HepG2 (cell line): Measurements from ENCODE around the gene CMPK2. TPM values are rescaled to one million over a fixed set of nuclear protein-coding genes. Genes with fewer than 3 reads are reported as not detected.

Experiments used
- ATAC-seq: fragments of 200-7000 bp; cut with Tn5 transposase; 3 replicates; pipeline ENCODE4 v1.9.1; 2020; ENCODE audit warnings: mild to moderate bottlenecking, moderate library complexity
- BruUV-seq: library from RNA; stranded (reverse); fragments of 400-500 nt; replicated peaks from 2 replicates; lab custom pipeline; 2021; lab: Mats Ljungman, UMichigan
- CTCF ChIA-PET: fragments of 300-600 bp; formaldehyde crosslinking; extraction: SDS; loops from one replicate; lab custom pipeline; 2021; ENCODE audit warnings: low total read pairs, inconsistent platforms, low intra/inter-chr PET ratio; lab: Yijun Ruan, JAX
- POLR2A ChIA-PET: fragments of 350-600 bp; sonication (Branson Sonifier 250); formaldehyde crosslinking; loops from one replicate; lab custom pipeline; 2020; ENCODE audit warnings: antibody characterized with exemption, inconsistent platforms; lab: Yijun Ruan, JAX
- DNase-seq: peaks from one replicate; pipeline ENCODE4 v3.0.0-alpha.2; 2015; ENCODE audit warnings: low spot score
- FAIRE-seq: peaks from 3 replicates; lab custom pipeline; 2011; peaks lifted over from hg19 to GRCh38; lab: Jason Lieb, UNC
- H2AFZ ChIP-seq: one replicate; pipeline ENCODE4 v1.6.1; 2011; ENCODE audit warnings: low read length, inconsistent platforms
- H3K27ac ChIP-seq: fragments of 300-600 bp; 3 replicates; pipeline ENCODE4 v1.8.0; 2011; ENCODE audit warnings: mixed run types, mild to moderate bottlenecking, mixed read lengths, low read length, inconsistent platforms; ENCODE audit not compliant: insufficient read depth; ENCODE audit errors: extremely low read length
- H3K27me3 ChIP-seq, 2 experiments: fragments of 200-600 bp in 1 of 2; 2 replicates in 1 of 2; 3 replicates in 1 of 2; pipeline versions ENCODE4 v1.6.0 to v1.8.0; 2011; ENCODE audit warnings: low read length in 2 of 2, mild to moderate bottlenecking in 2 of 2, moderate library complexity in 2 of 2, inconsistent platforms in 1 of 2; ENCODE audit not compliant: insufficient read depth in 2 of 2, control insufficient read depth in 1 of 2
- H3K36me3 ChIP-seq, 2 experiments: fragments of 200-600 bp in 1 of 2; replicated peaks in 1 of 2; 2 replicates in 1 of 2; 3 replicates in 1 of 2; pipeline versions ENCODE4 v1.5.1 to v1.8.0; 2011; ENCODE audit warnings: low read length in 2 of 2, inconsistent platforms in 1 of 2; ENCODE audit not compliant: insufficient read depth in 2 of 2, control insufficient read depth in 1 of 2
- H3K4me1 ChIP-seq: 2 replicates; pipeline ENCODE4 v1.5.1; 2012; ENCODE audit warnings: low read length, inconsistent platforms; ENCODE audit not compliant: insufficient read depth
- H3K4me2 ChIP-seq: 2 replicates; pipeline ENCODE4 v1.6.0; 2011; ENCODE audit warnings: low read depth, low read length, inconsistent platforms
- H3K4me3 ChIP-seq, 3 experiments: fragments of 200-600 bp in 1 of 3; sonication (generic), shearing (Covaris generic) in 1 of 3; replicated peaks in 1 of 3; 2 replicates each; pipeline ENCODE4 v1.5.1; 2011 to 2016; ENCODE audit warnings: low read length in 3 of 3, inconsistent platforms in 2 of 3, low read depth in 2 of 3, mild to moderate bottlenecking in 2 of 3, control low read depth in 1 of 3, mixed read lengths in 1 of 3; ENCODE audit not compliant: insufficient read depth in 1 of 3
- H3K79me2 ChIP-seq: one replicate; pipeline ENCODE4 v1.6.1; 2011; ENCODE audit warnings: low read length, inconsistent platforms; ENCODE audit not compliant: insufficient read depth
- H3K9ac ChIP-seq: 2 replicates; pipeline ENCODE4 v1.6.0; 2011; ENCODE audit warnings: mild to moderate bottlenecking, low read depth, low read length, inconsistent platforms; ENCODE audit not compliant: insufficient read depth
- H3K9me3 ChIP-seq: 2 replicates; pipeline ENCODE4 v1.5.1; 2012; ENCODE audit warnings: mild to moderate bottlenecking, low read length
- H4K20me1 ChIP-seq: 2 replicates; pipeline ENCODE4 v1.6.0; 2011; ENCODE audit warnings: inconsistent platforms, mild to moderate bottlenecking, low read length, moderate library complexity; ENCODE audit not compliant: insufficient read depth
- ARNTL ChIP-seq: sonication (generic); formaldehyde crosslinking; IDR thresholded peaks from 2 replicates; pipeline ENCODE4 v1.4.0; 2020; ENCODE audit warnings: mild to moderate bottlenecking, missing genetic modification reagents
- PRDM15 ChIP-seq: sonication (generic); formaldehyde crosslinking; IDR thresholded peaks from 2 replicates; pipeline ENCODE4 v1.4.0; 2020; ENCODE audit warnings: missing genetic modification reagents
- ZFAT ChIP-seq: sonication (generic); formaldehyde crosslinking; conservative IDR thresholded peaks from 2 replicates; pipeline ENCODE4 v1.8.1; 2023; ENCODE audit warnings: missing genetic modification reagents, inconsistent platforms
- ZFP62 ChIP-seq: sonication (generic); formaldehyde crosslinking; IDR thresholded peaks from 2 replicates; pipeline ENCODE4 v1.4.0; 2020; ENCODE audit warnings: missing genetic modification reagents
- ZNF562 ChIP-seq: sonication (generic); formaldehyde crosslinking; IDR thresholded peaks from 2 replicates; pipeline ENCODE4 v1.8.0; 2022; ENCODE audit warnings: missing genetic modification reagents, borderline replicate concordance
- WGBS: methylation state at CpG from one replicate; pipeline ENCODE4 v1.1.6; 2017; ENCODE audit warnings: low lambda C conversion rate; 5-methylcytosine and 5-hydroxymethylcytosine counted together
- in situ Hi-C: cut with HindIII; loops from 2 replicates; pipeline ENCODE4 v1.10.0; 2017; ENCODE audit warnings: low pct_unique_long_range_greater_than_20kb; ENCODE audit not compliant: extremely low pct_ligation_motif_present
- intact Hi-C: fragments of 100-400 bp; cut with micrococcal nuclease; formaldehyde crosslinking; loops from one replicate; pipeline ENCODE4 v1.10.0; 2022; ENCODE audit not compliant: unreplicated experiment
- polyA plus RNA-seq, 8 experiments: library from polyadenylated mRNA; depleted of rRNA in 3 of 8; stranded (reverse) in 7 of 8; unstranded in 1 of 8; fragments of >200 nt; fragmentation: Illumina TruSeq in 4 of 8; extraction: Trizol in 4 of 8; gene quantifications; 2 replicates each; pipeline versions ENCODE4 v1.2.1 to v1.2.3, GENCODE V29; 2011 to 2016; ENCODE audit warnings: low read depth in 4 of 8, missing spikeins in 1 of 8, mixed read lengths in 1 of 8; ENCODE audit not compliant: insufficient read depth in 1 of 8
- total RNA-seq, 5 experiments: library from RNA; depleted of rRNA; stranded (reverse); fragments of >200 nt; fragmentation: Illumina TruSeq; extraction: Trizol; gene quantifications; 2 replicates each; pipeline ENCODE4 v1.2.3, GENCODE V29; 2016; ENCODE audit warnings: low read depth in 1 of 5
- TF ChIP-seq, protein P1 (sequence below): sonication (generic); formaldehyde crosslinking; IDR thresholded peaks from 2 replicates; pipeline ENCODE4 v1.4.0; 2020; ENCODE audit warnings: low read depth, mild to moderate bottlenecking, missing genetic modification reagents
- TF ChIP-seq, protein P2 (sequence below): sonication (generic); formaldehyde crosslinking; IDR thresholded peaks from 2 replicates; pipeline ENCODE4 v1.4.0; 2020; ENCODE audit warnings: mild to moderate bottlenecking, missing genetic modification reagents

Gene CMPK2
- total and polyA plus RNA-seq, 2 of the 13 experiments (the other 11 are each of a cell fraction or from before 2014, with no cell fraction given) = 0.04 to 1.0 TPM

- TF ChIP-seq ZFP62 (CRISPR knock-in tag) = no peak
- TF ChIP-seq, protein P1, sequence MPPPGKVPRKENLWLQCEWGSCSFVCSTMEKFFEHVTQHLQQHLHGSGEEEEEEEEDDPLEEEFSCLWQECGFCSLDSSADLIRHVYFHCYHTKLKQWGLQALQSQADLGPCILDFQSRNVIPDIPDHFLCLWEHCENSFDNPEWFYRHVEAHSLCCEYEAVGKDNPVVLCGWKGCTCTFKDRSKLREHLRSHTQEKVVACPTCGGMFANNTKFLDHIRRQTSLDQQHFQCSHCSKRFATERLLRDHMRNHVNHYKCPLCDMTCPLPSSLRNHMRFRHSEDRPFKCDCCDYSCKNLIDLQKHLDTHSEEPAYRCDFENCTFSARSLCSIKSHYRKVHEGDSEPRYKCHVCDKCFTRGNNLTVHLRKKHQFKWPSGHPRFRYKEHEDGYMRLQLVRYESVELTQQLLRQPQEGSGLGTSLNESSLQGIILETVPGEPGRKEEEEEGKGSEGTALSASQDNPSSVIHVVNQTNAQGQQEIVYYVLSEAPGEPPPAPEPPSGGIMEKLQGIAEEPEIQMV (CRISPR knock-in tag) = no peak
- TF ChIP-seq PRDM15 (CRISPR knock-in tag) = no peak
- TF ChIP-seq ZNF562 (CRISPR knock-in tag) = no peak
- TF ChIP-seq, protein P2, sequence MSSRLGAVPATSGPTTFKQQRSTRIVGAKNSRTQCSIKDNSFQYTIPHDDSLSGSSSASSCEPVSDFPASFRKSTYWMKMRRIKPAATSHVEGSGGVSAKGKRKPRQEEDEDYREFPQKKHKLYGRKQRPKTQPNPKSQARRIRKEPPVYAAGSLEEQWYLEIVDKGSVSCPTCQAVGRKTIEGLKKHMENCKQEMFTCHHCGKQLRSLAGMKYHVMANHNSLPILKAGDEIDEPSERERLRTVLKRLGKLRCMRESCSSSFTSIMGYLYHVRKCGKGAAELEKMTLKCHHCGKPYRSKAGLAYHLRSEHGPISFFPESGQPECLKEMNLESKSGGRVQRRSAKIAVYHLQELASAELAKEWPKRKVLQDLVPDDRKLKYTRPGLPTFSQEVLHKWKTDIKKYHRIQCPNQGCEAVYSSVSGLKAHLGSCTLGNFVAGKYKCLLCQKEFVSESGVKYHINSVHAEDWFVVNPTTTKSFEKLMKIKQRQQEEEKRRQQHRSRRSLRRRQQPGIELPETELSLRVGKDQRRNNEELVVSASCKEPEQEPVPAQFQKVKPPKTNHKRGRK (CRISPR knock-in tag) = no peak
- no peak for TF ChIP-seq ZFAT (CRISPR knock-in tag)
- no peak for TF ChIP-seq ARNTL (CRISPR knock-in tag)
- TF ChIP-seq, all 625 proteins: peak for 0
- ChIA-PET CTCF (no interaction called here), POLR2A (no interaction called here)
- FAIRE-seq = no peak
- BruUV-seq = no TSS peak
- intact Hi-C loops = no loop called here
- H4K20me1 ChIP-seq = no peaks in the 10 kb centered on the region
- peaks cover 0 to 35% of the 10 kb centered on the region in 2 experiments; a peak in 3 of 5 replicates for H3K27me3 ChIP-seq
- no peaks in the 10 kb centered on the region for H3K36me3 ChIP-seq
- no peaks in the 10 kb centered on the region for H3K4me1 ChIP-seq
- H3K4me3 ChIP-seq = no peak overlapping the region
- WGBS = 21% methylated on average over 6 of the region's 6 CpGs
- H3K9ac ChIP-seq = no peak overlapping the region
- in situ Hi-C loops = no loop called here
- H2AFZ ChIP-seq = no peak overlapping the region
- H3K27ac ChIP-seq = no peak overlapping the region
- no peaks in the 10 kb centered on the region for H3K79me2 ChIP-seq
- H3K4me2 ChIP-seq = no peak overlapping the region
- ATAC-seq = no peak
- DNase-seq = no peak
- H3K9me3 ChIP-seq = no peaks in the 10 kb centered on the region
Observed at GRCh38 chr2:6806604-6807003, 59.1 kb downstream of the CMPK2 start.
